Activated T-cell treated with anti-CD3 and anti-CD28 coated beads, Interleukin-2, amount 50 U/mL, for 72 hours (primary cell): ENCODE results near the gene CFAP251. TPM values are rescaled to one million over a fixed set of nuclear protein-coding genes. Genes with fewer than 3 reads are reported as not detected.
"Not testable (repeated sequence)": the region's sequence is repeated elsewhere in the genome, so short reads cannot be mapped to it uniquely, and the experiment has no call there.

Source experiments
- ATAC-seq, 2 donors: fragments of 150-1000 bp; cut with Tn5 transposase; replicated peaks in 1 of 2; 2 replicates each; pipeline ENCODE4 v1.10.0; 2021; ENCODE audit warnings: moderate library complexity in 2 of 2, mild to moderate bottlenecking in 1 of 2
- DNase-seq, 2 donors: peaks; one replicate each; pipeline ENCODE4 v3.0.0; 2021 to 2022; ENCODE audit warnings: mixed read lengths in 1 of 2
- H3K27ac Mint-ChIP-seq: one replicate; pipeline ENCODE4 v1.8.0; 2022; ENCODE audit warnings: mild to moderate bottlenecking, moderate library complexity, mixed read lengths
- H3K27me3 Mint-ChIP-seq: one replicate; pipeline ENCODE4 v1.8.0; 2022; ENCODE audit warnings: low read depth, mixed read lengths
- H3K36me3 Mint-ChIP-seq, 2 donors: one replicate each; pipeline ENCODE4 v1.8.0; 2022; ENCODE audit warnings: mixed read lengths in 2 of 2, mild to moderate bottlenecking in 1 of 2; ENCODE audit not compliant: insufficient read depth in 2 of 2
- H3K4me1 Mint-ChIP-seq: one replicate; pipeline ENCODE4 v1.8.0; 2022; ENCODE audit warnings: low read depth, mixed read lengths
- H3K4me3 Mint-ChIP-seq, 2 donors: one replicate each; pipeline ENCODE4 v1.8.0; 2022; ENCODE audit warnings: mild to moderate bottlenecking in 2 of 2, mixed read lengths in 2 of 2, moderate library complexity in 2 of 2
- H3K9me3 Mint-ChIP-seq, 2 donors: one replicate each; pipeline ENCODE4 v1.8.0; 2022; ENCODE audit warnings: mixed read lengths in 2 of 2
- total RNA-seq, 2 donors: library from RNA; stranded (reverse); gene quantifications; one replicate each; pipeline ENCODE4 v1.2.3, GENCODE V29; 2022

The CFAP251 gene
- total RNA-seq, 2 donors from 2014 or later: 0.70 to 1.6 TPM

- H3K9me3 Mint-ChIP-seq: no peaks in the 10 kb centered on the region
- H3K4me3 Mint-ChIP-seq: no peak overlapping the region
Measured at GRCh38 chr12:121915841-121916321, 2.5 kb upstream of the CFAP251 start.

GRCh38 chr12:121916719-121917118, 1.7 kb upstream of the CFAP251 start:
- Mint-ChIP-seq H3K36me3 (peaks cover 4 to 13% of the 10 kb centered on the region in 2 donors), H3K27ac (no peak overlapping the region), H3K9me3 (no peaks in the 10 kb centered on the region), H3K4me1 (peaks cover 24% of the 10 kb centered on the region), H3K4me3 (no peak overlapping the region), H3K27me3 (no peaks in the 10 kb centered on the region)
- DNase-seq (no peak), ATAC-seq (no peak)

More at GRCh38 chr12:121915841-121916321, 2.5 kb upstream of the CFAP251 start:
- H3K4me1 Mint-ChIP-seq: peaks cover 24% of the 10 kb centered on the region
- peaks cover 5 to 13% of the 10 kb centered on the region in 2 donors for H3K36me3 Mint-ChIP-seq
- no peak for DNase-seq
- ATAC-seq: no peak
- no peaks in the 10 kb centered on the region for H3K27me3 Mint-ChIP-seq
- H3K27ac Mint-ChIP-seq: no peak overlapping the region

- H3K9me3 Mint-ChIP-seq: no peaks in the 10 kb centered on the region
- ATAC-seq (no peak), DNase-seq (no peak)
- peak overlapping the region; percentile 73 to 85 for H3K4me3 Mint-ChIP-seq
- peaks cover 0 to 7% of the 10 kb centered on the region in 2 donors for H3K36me3 Mint-ChIP-seq
- H3K4me1 Mint-ChIP-seq: peaks cover 16% of the 10 kb centered on the region
- no peak overlapping the region for H3K27ac Mint-ChIP-seq
- no peaks in the 10 kb centered on the region for H3K27me3 Mint-ChIP-seq
Measured at GRCh38 chr12:121918679-121919038, 267 bp downstream of the CFAP251 start.

GRCh38 chr12:121921066-121921465, 2.7 kb downstream of the CFAP251 start:
- no peak for ATAC-seq
- H3K36me3 Mint-ChIP-seq: peaks cover 0 to 7% of the 10 kb centered on the region in 2 donors
- H3K27ac Mint-ChIP-seq: no peak overlapping the region

GRCh38 chr12:121925358-121925695, 6.9 kb downstream of the CFAP251 start:
- Mint-ChIP-seq H3K36me3 (no peaks in the 10 kb centered on the region), H3K4me3 (no peak overlapping the region), H3K4me1 (no peaks in the 10 kb centered on the region), H3K27ac (no peak overlapping the region), H3K27me3 (no peaks in the 10 kb centered on the region), H3K9me3 (no peaks in the 10 kb centered on the region)
- ATAC-seq: no peak
- DNase-seq: no peak

More at GRCh38 chr12:121921066-121921465, 2.7 kb downstream of the CFAP251 start:
- no peaks in the 10 kb centered on the region for H3K9me3 Mint-ChIP-seq
- H3K4me3 Mint-ChIP-seq: no peak overlapping the region
- no peak for DNase-seq
- H3K4me1 Mint-ChIP-seq: peaks cover 16% of the 10 kb centered on the region
- no peaks in the 10 kb centered on the region for H3K27me3 Mint-ChIP-seq

GRCh38 chr12:121926874-121927706, 8.7 kb downstream of the CFAP251 start:
- Mint-ChIP-seq H3K4me1 (no peaks in the 10 kb centered on the region), H3K27me3 (no peaks in the 10 kb centered on the region), H3K9me3 (no peaks in the 10 kb centered on the region), H3K4me3 (no peak overlapping the region), H3K36me3 (no peaks in the 10 kb centered on the region), H3K27ac (no peak overlapping the region)
- DNase-seq (no peak), ATAC-seq (no peak)

GRCh38 chr12:121927813-121928212, 9.4 kb downstream of the CFAP251 start:
- H3K27me3 Mint-ChIP-seq: no peaks in the 10 kb centered on the region
- H3K27ac Mint-ChIP-seq: no peak overlapping the region
- DNase-seq: no peak
- H3K4me1 Mint-ChIP-seq: no peaks in the 10 kb centered on the region
- H3K36me3 Mint-ChIP-seq: peaks cover 0 to 3% of the 10 kb centered on the region in 2 donors
- ATAC-seq: no peak
- no peaks in the 10 kb centered on the region for H3K9me3 Mint-ChIP-seq
- no peak overlapping the region for H3K4me3 Mint-ChIP-seq

- ATAC-seq, H3K27ac Mint-ChIP-seq, H3K4me3 Mint-ChIP-seq, H3K9me3 Mint-ChIP-seq, H3K36me3 Mint-ChIP-seq, H3K27me3 Mint-ChIP-seq, H3K4me1 Mint-ChIP-seq, DNase-seq: not testable (repeated sequence)
Measured at GRCh38 chr12:121929545-121929944, 11.2 kb downstream of the CFAP251 start.

- no peak for DNase-seq
- Mint-ChIP-seq H3K4me3 (no peak overlapping the region), H3K27ac (no peak overlapping the region), H3K9me3 (no peaks in the 10 kb centered on the region), H3K4me1 (no peaks in the 10 kb centered on the region), H3K27me3 (no peaks in the 10 kb centered on the region), H3K36me3 (peaks cover 0 to 3% of the 10 kb centered on the region in 2 donors)
- no peak for ATAC-seq
Measured at GRCh38 chr12:121930862-121931261, 12.5 kb downstream of the CFAP251 start.

GRCh38 chr12:121932176-121932536, 13.8 kb downstream of the CFAP251 start:
- H3K4me3 Mint-ChIP-seq: no peak overlapping the region
- DNase-seq (no peak), ATAC-seq (no peak)
- no peaks in the 10 kb centered on the region for H3K27me3 Mint-ChIP-seq
- no peak overlapping the region for H3K27ac Mint-ChIP-seq
- H3K9me3 Mint-ChIP-seq: no peaks in the 10 kb centered on the region
- H3K4me1 Mint-ChIP-seq: no peaks in the 10 kb centered on the region
- peaks cover 0 to 3% of the 10 kb centered on the region in 2 donors for H3K36me3 Mint-ChIP-seq

- H3K9me3 Mint-ChIP-seq: no peaks in the 10 kb centered on the region
- H3K4me3 Mint-ChIP-seq: no peak overlapping the region
- H3K36me3 Mint-ChIP-seq: peaks cover 2 to 3% of the 10 kb centered on the region in 2 donors
- DNase-seq (no peak), ATAC-seq (no peak)
- H3K4me1 Mint-ChIP-seq: peaks cover 6% of the 10 kb centered on the region
- no peak overlapping the region for H3K27ac Mint-ChIP-seq
- no peaks in the 10 kb centered on the region for H3K27me3 Mint-ChIP-seq
Measured at GRCh38 chr12:121932914-121933521, 14.6 kb downstream of the CFAP251 start.

GRCh38 chr12:121933522-121934308, 15.3 kb downstream of the CFAP251 start:
- H3K36me3 Mint-ChIP-seq: peaks cover 2 to 3% of the 10 kb centered on the region in 2 donors
- ATAC-seq: no peak
- no peak overlapping the region for H3K27ac Mint-ChIP-seq
- H3K27me3 Mint-ChIP-seq: no peaks in the 10 kb centered on the region
- DNase-seq: peak in 1 of 2 donors; percentile 5
- peaks cover 0 to 1% of the 10 kb centered on the region in 2 donors for H3K9me3 Mint-ChIP-seq
- no peak overlapping the region for H3K4me3 Mint-ChIP-seq
- peaks cover 8% of the 10 kb centered on the region for H3K4me1 Mint-ChIP-seq

GRCh38 chr12:121934309-121934664, 15.9 kb downstream of the CFAP251 start:
- ATAC-seq (no peak), DNase-seq (no peak)
- Mint-ChIP-seq H3K27me3 (no peaks in the 10 kb centered on the region), H3K4me3 (no peak overlapping the region), H3K4me1 (peaks cover 8% of the 10 kb centered on the region), H3K9me3 (peaks cover 0 to 1% of the 10 kb centered on the region in 2 donors), H3K36me3 (peaks cover 2 to 4% of the 10 kb centered on the region in 2 donors), H3K27ac (no peak overlapping the region)
